Measurements from ENCODE around the gene ZNF804A. TPM values are rescaled to one million over a fixed set of nuclear protein-coding genes. Genes with fewer than 3 reads are reported as not detected.
"Not testable (repeated sequence)": the region's sequence is repeated elsewhere in the genome, so short reads cannot be mapped to it uniquely, and the experiment has no call there.

Gene ZNF804A
- total RNA-seq, 2 experiments from 2014 or later: not detected

DNA sequence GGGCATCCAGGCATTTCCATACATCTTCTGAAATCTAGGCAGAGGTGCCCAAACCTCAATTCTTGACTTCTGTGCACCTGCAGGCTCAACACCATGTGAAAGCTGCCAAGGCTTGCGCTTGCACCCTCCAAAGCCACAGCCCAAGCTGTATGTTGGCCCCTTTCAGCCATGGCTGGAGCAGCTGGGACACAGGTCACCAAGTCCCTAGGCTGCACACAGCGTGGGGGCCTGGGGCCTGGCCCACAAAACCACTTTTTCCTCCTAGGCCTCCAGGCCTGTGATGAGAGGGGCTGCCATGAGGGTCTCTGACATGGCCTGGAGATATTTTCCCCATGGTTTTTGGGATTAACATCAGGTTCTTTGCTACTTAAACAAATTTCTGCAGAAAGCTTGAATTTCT lies 288.3 kb downstream of the ZNF804A start:
- H3K4me3 Mint-ChIP-seq; H3K27me3 Mint-ChIP-seq (ENCODE audit: low read depth); DNase-seq; intact Hi-C loops (cut with micrococcal nuclease); H3K36me3 Mint-ChIP-seq (ENCODE audit: low read depth); H3K4me1 Mint-ChIP-seq (ENCODE audit: low read depth); CTCF ChIA-PET; H3K27ac Mint-ChIP-seq; H3K9me3 Mint-ChIP-seq: not testable (repeated sequence)

DNA sequence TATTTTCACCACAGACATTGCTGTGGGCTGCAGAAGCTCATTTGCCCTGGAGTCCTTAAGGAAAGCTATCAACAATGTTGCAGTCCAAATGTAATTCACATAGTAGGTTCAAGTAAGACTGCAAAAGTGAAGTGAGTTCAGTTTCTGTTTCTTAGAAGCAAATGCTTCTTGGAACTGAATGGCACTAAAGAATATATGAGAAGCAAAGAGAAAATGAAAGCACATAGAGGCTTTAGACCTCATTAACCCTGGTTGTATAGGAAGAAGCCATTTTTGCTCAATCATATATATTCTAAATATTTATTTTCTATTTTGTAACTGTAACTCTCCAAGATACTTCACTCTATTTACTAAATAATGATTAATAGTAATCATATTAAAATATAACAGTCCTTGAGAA lies 292.0 kb downstream of the ZNF804A start:
- H3K27ac Mint-ChIP-seq: no peak overlapping the region
- no peak for DNase-seq
- H3K4me3 Mint-ChIP-seq: no peak overlapping the region
- H3K4me1 Mint-ChIP-seq (ENCODE audit: low read depth): no peaks in the 10 kb centered on the region
- CTCF ChIA-PET: no interaction called here
- no peaks in the 10 kb centered on the region for H3K36me3 Mint-ChIP-seq (ENCODE audit: low read depth)
- H3K9me3 Mint-ChIP-seq: peaks cover 5% of the 10 kb centered on the region
- H3K27me3 Mint-ChIP-seq (ENCODE audit: low read depth): no peaks in the 10 kb centered on the region
- intact Hi-C loops (cut with micrococcal nuclease): no loop called here

DNA sequence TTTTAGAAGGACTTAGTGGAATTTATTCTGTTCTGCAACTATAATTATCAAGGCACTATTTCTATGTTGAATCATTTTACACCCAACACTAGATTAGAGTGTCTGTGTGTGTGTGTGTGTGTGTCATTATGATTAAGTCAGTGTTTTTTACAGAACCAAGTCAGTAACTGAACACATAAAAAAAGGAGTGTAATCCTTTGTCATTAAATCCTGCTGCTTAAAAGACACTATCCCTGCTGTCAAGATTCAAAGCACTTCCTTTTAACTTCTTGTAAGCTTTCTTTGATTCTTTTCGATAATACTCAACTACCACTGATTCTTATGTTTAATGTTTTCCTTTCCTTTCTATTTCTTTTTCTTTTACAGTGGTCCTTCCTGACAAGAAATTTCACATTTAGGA lies 306.7 kb downstream of the ZNF804A start:
- Mint-ChIP-seq H3K36me3 (ENCODE audit: low read depth) (no peaks in the 10 kb centered on the region), H3K4me1 (ENCODE audit: low read depth) (no peaks in the 10 kb centered on the region), H3K27me3 (ENCODE audit: low read depth) (no peaks in the 10 kb centered on the region), H3K27ac (no peak overlapping the region), H3K9me3 (peaks cover 5% of the 10 kb centered on the region), H3K4me3 (no peak overlapping the region)
- no peak for DNase-seq
- CTCF ChIA-PET: no interaction called here
- intact Hi-C loops (cut with micrococcal nuclease): no loop called here

DNA sequence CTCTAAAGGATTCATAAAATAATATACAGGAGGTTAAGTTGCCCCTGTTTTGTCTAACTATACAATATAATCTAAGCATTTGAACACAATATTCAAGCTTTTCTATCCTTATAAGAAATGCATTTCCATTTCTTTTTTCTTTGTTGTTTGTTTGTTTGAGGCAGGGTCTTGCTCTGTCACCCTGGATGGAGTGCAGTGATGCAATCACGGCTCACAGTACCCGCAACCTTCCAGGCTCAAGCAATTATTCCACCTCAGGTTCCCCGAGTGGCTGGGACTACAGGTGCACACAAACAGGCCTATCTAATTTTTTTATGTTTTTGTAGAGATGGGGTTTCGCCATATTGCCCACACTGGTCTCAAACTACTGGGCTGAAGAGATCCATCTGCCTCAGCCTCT lies 307.8 kb downstream of the ZNF804A start:
- H3K27ac Mint-ChIP-seq: no peak overlapping the region
- no peaks in the 10 kb centered on the region for H3K27me3 Mint-ChIP-seq (ENCODE audit: low read depth)
- intact Hi-C loops (cut with micrococcal nuclease): no loop called here
- no peak for DNase-seq
- peaks cover 5% of the 10 kb centered on the region for H3K9me3 Mint-ChIP-seq
- no peaks in the 10 kb centered on the region for H3K4me1 Mint-ChIP-seq (ENCODE audit: low read depth)
- CTCF ChIA-PET: no interaction called here
- no peak overlapping the region for H3K4me3 Mint-ChIP-seq
- H3K36me3 Mint-ChIP-seq (ENCODE audit: low read depth): no peaks in the 10 kb centered on the region

DNA sequence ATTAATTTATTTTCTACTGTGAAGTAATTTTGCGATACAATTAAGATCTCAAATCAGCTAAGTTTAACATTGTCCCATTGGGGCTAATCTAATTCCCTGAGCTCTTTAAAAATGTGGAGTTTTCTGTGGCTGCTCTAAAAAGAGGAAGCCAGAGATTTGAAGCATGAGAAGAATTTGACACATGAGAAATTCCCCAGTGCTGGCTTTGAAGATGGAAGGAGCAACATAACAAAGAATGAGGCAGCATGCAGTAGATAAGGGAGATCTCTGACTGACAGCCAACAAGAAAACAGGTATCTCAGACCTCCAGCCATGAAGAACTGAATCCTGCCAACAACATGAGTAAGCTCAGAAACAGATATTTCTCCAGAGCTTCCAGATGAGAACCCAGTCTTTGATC lies 308.4 kb downstream of the ZNF804A start:
- intact Hi-C loops (cut with micrococcal nuclease): no loop called here
- Mint-ChIP-seq H3K27ac (no peak overlapping the region), H3K4me1 (ENCODE audit: low read depth) (no peaks in the 10 kb centered on the region), H3K9me3 (peaks cover 4% of the 10 kb centered on the region), H3K4me3 (no peak overlapping the region), H3K36me3 (ENCODE audit: low read depth) (no peaks in the 10 kb centered on the region), H3K27me3 (ENCODE audit: low read depth) (no peaks in the 10 kb centered on the region)
- DNase-seq: no peak
- CTCF ChIA-PET: no interaction called here

DNA sequence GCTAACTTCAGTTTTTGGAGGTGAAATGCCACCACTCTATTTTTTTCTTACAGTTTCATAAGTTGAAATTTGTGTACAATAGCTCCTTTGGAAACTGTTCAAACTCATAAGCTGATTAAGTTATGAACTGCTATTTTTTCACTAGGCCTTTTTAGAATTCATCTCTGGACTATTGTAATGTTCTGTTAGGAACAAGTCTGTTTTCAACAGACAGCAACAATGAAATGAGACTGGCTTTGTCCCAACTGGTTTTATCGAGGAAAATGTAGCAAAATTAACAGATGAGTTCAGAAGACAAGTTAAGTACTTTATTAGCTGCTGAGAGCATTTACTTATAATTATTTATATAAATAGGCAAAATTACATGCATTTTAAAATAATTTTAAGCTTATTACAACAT lies 310.6 kb downstream of the ZNF804A start:
- no peaks in the 10 kb centered on the region for H3K27me3 Mint-ChIP-seq (ENCODE audit: low read depth)
- peaks cover 4% of the 10 kb centered on the region for H3K9me3 Mint-ChIP-seq
- DNase-seq: no peak
- H3K4me1 Mint-ChIP-seq (ENCODE audit: low read depth): no peaks in the 10 kb centered on the region
- no peaks in the 10 kb centered on the region for H3K36me3 Mint-ChIP-seq (ENCODE audit: low read depth)
- CTCF ChIA-PET: no interaction called here
- no peak overlapping the region for H3K4me3 Mint-ChIP-seq
- intact Hi-C loops (cut with micrococcal nuclease): no loop called here
- H3K27ac Mint-ChIP-seq: no peak overlapping the region

DNA sequence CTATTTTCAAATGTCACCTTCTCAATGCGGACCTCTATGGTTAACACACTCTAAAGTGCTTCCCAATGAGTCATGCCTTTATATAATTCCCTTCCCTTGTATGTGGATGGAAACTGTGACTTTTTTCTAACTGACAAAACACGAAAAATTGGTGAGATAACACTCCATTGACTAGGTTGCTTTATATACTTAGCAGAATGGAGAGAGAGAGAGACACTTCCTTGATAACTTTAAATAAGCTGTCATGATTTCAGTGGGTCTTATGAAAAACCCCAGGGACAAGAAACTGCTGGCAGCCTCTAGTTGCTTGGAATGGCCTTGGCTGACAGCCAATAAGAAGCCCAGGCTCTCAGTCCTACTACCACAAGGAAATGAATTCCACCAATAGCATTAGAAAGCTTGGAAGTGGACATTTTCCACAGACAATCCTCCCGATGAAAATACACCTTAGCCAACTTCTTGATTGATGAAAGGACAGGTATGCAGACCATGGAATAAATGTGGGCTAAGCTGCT lies 322.2 kb downstream of the ZNF804A start:
- Mint-ChIP-seq H3K27ac (no peak overlapping the region), H3K27me3 (ENCODE audit: low read depth) (no peaks in the 10 kb centered on the region), H3K9me3 (peaks cover 12% of the 10 kb centered on the region), H3K4me1 (ENCODE audit: low read depth) (no peaks in the 10 kb centered on the region), H3K36me3 (ENCODE audit: low read depth) (no peaks in the 10 kb centered on the region), H3K4me3 (no peak overlapping the region)
- intact Hi-C loops (cut with micrococcal nuclease): no loop called here
- DNase-seq: no peak
- CTCF ChIA-PET: no interaction called here

DNA sequence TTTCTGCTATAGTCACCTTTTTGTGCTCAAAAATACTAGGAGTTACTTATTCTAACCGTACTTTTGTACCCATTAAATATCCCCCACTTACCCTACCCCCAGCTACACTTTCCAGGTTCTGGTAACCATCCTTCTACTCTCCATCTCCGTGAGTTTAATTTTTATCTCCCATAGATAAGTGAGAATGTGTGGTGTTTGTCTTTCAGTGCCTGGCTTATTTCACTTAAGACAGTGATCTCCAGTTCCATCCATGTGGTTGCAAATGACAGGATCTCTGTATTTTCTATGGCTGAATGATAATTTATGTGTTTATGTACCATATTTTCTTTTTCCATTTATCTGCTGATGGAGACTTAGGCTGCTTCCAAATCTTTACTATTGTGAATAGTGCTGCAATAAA lies 323.3 kb downstream of the ZNF804A start:
- no peak for DNase-seq
- no peaks in the 10 kb centered on the region for H3K27me3 Mint-ChIP-seq (ENCODE audit: low read depth)
- intact Hi-C loops (cut with micrococcal nuclease): no loop called here
- CTCF ChIA-PET: no interaction called here
- no peak overlapping the region for H3K4me3 Mint-ChIP-seq
- H3K4me1 Mint-ChIP-seq (ENCODE audit: low read depth): no peaks in the 10 kb centered on the region
- H3K27ac Mint-ChIP-seq: no peak overlapping the region
- H3K36me3 Mint-ChIP-seq (ENCODE audit: low read depth): no peaks in the 10 kb centered on the region
- H3K9me3 Mint-ChIP-seq: peaks cover 17% of the 10 kb centered on the region

DNA sequence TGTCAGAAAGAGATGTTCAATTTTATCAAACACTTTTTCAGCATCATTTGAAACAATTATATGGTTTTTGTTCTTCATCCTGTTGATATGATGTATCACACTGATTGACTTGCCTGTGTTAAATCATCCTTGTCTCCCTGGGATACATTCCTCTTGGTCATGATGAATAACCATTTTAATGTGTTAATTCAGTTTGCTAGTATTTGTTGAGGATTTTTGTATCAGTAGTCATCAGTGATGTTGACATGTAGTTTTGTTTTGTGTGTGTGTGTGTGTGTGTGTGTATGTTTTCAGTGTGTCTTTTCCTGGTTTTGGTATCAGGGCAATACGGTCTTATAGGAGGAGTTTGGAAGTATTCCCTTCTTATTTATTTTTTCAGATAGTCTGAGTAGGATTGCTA lies 325.4 kb downstream of the ZNF804A start:
- no peak for DNase-seq
- no peak overlapping the region for H3K4me3 Mint-ChIP-seq
- no peaks in the 10 kb centered on the region for H3K4me1 Mint-ChIP-seq (ENCODE audit: low read depth)
- peaks cover 23% of the 10 kb centered on the region for H3K9me3 Mint-ChIP-seq
- CTCF ChIA-PET: no interaction called here
- intact Hi-C loops (cut with micrococcal nuclease): no loop called here
- H3K36me3 Mint-ChIP-seq (ENCODE audit: low read depth): no peaks in the 10 kb centered on the region
- H3K27ac Mint-ChIP-seq: no peak overlapping the region
- no peaks in the 10 kb centered on the region for H3K27me3 Mint-ChIP-seq (ENCODE audit: low read depth)

DNA sequence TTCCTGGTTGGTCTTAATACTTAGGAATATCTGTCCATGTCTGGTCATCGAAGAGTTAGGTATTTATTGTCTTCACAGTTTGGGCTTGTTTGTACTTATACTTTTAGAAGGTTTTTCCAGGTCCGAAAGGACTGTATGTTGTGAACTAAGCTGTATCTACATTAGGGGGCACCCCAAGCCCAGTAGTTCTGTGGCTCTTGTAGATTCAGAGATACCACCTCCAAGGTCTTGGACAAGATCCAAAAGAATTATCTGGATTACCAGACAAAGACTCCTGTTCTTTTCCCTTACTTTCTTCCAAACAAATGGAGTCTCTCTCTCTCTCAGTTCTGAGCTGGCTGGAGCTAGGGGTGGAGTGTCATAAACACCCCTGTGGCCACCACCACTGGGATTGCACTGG lies 328.7 kb downstream of the ZNF804A start:
- Mint-ChIP-seq H3K27ac (no peak overlapping the region), H3K4me3 (no peak overlapping the region), H3K36me3 (ENCODE audit: low read depth) (no peaks in the 10 kb centered on the region), H3K27me3 (ENCODE audit: low read depth) (no peaks in the 10 kb centered on the region), H3K9me3 (peaks cover 19% of the 10 kb centered on the region), H3K4me1 (ENCODE audit: low read depth) (no peaks in the 10 kb centered on the region)
- CTCF ChIA-PET: no interaction called here
- DNase-seq: no peak
- intact Hi-C loops (cut with micrococcal nuclease): no loop called here

DNA sequence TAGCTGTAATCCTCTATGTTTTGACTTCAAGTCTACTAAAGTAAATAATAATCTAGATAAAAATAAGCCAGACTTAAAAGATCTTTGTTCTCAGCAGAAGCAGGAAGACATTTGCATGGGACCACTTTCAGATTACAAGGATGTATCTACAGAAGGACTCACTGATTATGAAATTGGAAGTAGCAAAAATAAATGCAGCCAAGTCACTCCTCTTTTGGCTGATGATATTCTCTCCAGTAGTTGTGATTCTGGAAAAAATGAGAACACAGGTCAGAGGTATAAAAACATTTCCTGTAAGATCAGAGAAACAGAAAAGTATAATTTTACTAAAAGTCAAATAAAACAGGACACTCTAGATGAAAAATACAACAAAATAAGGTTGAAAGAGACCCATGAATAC lies 338.4 kb downstream of the ZNF804A start:
- no peaks in the 10 kb centered on the region for H3K36me3 Mint-ChIP-seq (ENCODE audit: low read depth)
- no peak for DNase-seq
- H3K4me1 Mint-ChIP-seq (ENCODE audit: low read depth): no peaks in the 10 kb centered on the region
- H3K27ac Mint-ChIP-seq: no peak overlapping the region
- CTCF ChIA-PET: no interaction called here
- peaks cover 17% of the 10 kb centered on the region for H3K9me3 Mint-ChIP-seq
- no peaks in the 10 kb centered on the region for H3K27me3 Mint-ChIP-seq (ENCODE audit: low read depth)
- intact Hi-C loops (cut with micrococcal nuclease): no loop called here
- H3K4me3 Mint-ChIP-seq: no peak overlapping the region

DNA sequence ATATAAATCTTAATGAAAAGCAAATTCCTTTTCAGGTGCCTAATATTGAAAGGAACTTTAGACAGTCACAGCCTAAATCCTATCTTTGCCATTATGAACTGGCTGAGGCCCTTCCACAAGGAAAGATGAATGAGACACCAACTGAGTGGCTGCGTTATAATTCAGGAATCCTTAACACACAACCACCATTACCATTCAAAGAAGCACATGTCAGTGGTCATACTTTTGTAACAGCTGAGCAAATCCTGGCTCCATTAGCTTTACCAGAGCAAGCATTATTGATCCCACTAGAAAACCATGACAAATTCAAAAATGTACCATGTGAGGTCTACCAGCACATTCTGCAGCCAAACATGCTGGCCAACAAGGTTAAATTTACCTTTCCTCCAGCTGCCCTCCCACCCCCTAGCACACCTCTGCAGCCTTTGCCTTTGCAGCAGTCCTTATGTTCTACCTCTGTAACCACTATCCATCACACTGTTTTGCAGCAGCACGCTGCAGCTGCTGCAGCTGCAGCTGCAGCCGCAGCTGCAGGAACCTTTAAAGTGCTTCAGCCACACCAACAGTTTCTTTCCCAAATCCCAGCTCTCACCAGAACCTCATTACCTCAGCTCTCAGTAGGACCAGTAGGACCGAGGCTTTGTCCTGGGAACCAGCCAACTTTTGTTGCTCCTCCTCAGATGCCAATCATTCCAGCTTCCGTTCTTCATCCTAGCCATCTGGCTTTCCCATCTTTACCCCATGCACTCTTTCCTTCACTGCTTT lies 340.1 kb downstream of the ZNF804A start:
- Mint-ChIP-seq H3K36me3 (ENCODE audit: low read depth) (no peaks in the 10 kb centered on the region), H3K4me3 (no peak overlapping the region), H3K4me1 (ENCODE audit: low read depth) (no peaks in the 10 kb centered on the region), H3K27me3 (ENCODE audit: low read depth) (no peaks in the 10 kb centered on the region), H3K9me3 (peaks cover 13% of the 10 kb centered on the region), H3K27ac (no peak overlapping the region)
- DNase-seq: no peak
- intact Hi-C loops (cut with micrococcal nuclease): no loop called here
- CTCF ChIA-PET: no interaction called here

DNA sequence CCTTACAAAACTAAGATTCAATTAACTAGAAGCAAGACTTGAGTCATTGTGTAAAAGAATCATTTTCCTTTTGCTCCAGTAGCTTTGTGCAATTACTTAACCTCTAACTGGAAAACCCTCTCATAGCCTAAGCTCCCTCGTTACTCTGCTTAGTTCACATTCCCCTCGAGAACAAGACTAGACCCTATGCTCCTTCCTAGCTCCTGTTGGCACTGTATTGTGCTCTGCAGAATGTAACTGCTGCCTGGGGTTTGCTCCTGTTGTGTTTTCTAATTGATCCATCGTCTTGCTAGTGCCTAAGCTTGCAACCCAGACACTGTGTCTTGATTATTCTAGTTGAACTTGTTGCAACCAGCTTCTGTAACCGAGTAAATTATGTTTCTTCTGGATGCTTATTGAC lies 347.0 kb downstream of the ZNF804A start:
- Mint-ChIP-seq H3K27ac (no peak overlapping the region), H3K4me1 (ENCODE audit: low read depth) (no peaks in the 10 kb centered on the region), H3K9me3 (no peaks in the 10 kb centered on the region), H3K27me3 (ENCODE audit: low read depth) (no peaks in the 10 kb centered on the region), H3K4me3 (no peak overlapping the region), H3K36me3 (ENCODE audit: low read depth) (no peaks in the 10 kb centered on the region)
- intact Hi-C loops (cut with micrococcal nuclease): no loop called here
- DNase-seq: no peak
- CTCF ChIA-PET: no interaction called here
